Peyer's patch (tissue), 4 donors: Measurements from ENCODE around the gene ZNF224. TPM values are rescaled to one million over a fixed set of nuclear protein-coding genes. Genes with fewer than 3 reads are reported as not detected.

ENCODE experiments used
- DNase-seq, 3 donors: peaks; one replicate each; pipeline ENCODE4 v3.0.0-alpha.2; 2017 to 2019
- H3K27ac ChIP-seq, 4 donors: fragments of 200-600 bp; sonication (generic); one replicate each; pipeline ENCODE4 v1.5.1; 2016 to 2019
- H3K27me3 ChIP-seq, 2 donors: fragments of 200-600 bp; sonication (generic); one replicate each; pipeline ENCODE4 v1.5.1; 2019
- H3K36me3 ChIP-seq, 3 donors: fragments of 200-600 bp; sonication (generic); one replicate each; pipeline ENCODE4 v1.5.1; 2016 to 2019
- H3K4me1 ChIP-seq, 4 donors: fragments of 200-600 bp; sonication (generic); one replicate each; pipeline ENCODE4 v1.5.1; 2016 to 2019
- H3K4me3 ChIP-seq, 4 donors: fragments of 200-600 bp; sonication (generic); 1 replicate in 3 of 4; 2 replicates in 1 of 4; pipeline ENCODE4 v1.5.1; 2016 to 2019; ENCODE audit warnings: mild to moderate bottlenecking in 1 of 4
- H3K9me3 ChIP-seq, 4 donors: fragments of 200-600 bp; sonication (generic); one replicate each; pipeline ENCODE4 v1.5.1; 2016 to 2019; ENCODE audit warnings: mild to moderate bottlenecking in 1 of 4
- POLR2A ChIP-seq, 2 donors: fragments of 450-650 bp; IDR thresholded peaks; one replicate each; pipeline ENCODE4 v1.5.1; 2017; ENCODE audit warnings: antibody characterized with exemption in 2 of 2, mild to moderate bottlenecking in 2 of 2, moderate library complexity in 2 of 2
- small RNA-seq, 2 donors: library from RNA; depleted of rRNA; stranded (forward); fragments of <200 nt; gene quantifications; one replicate each; pipeline ENCODE3, GENCODE V24; 2016
- total RNA-seq, 4 donors: library from RNA; depleted of rRNA; stranded (reverse); fragments of >200 nt; gene quantifications; one replicate each; pipeline ENCODE4 v1.1.0, GENCODE V29; 2016
- TF ChIP-seq, protein P1 (sequence below), 6 experiments: fragments of 450-650 bp in 4 of 6; fragments of 200-600 bp in 2 of 6; sonication (generic) in 1 of 6; IDR thresholded peaks; one replicate each; pipeline ENCODE4 v1.5.1; 2017 to 2019; ENCODE audit warnings: antibody characterized with exemption in 6 of 6, mild to moderate bottlenecking in 3 of 6, moderate library complexity in 1 of 6

ZNF224 gene
- total RNA-seq, 4 donors from 2014 or later = 29.8 to 60.5 (median 48.5) TPM

DNA sequence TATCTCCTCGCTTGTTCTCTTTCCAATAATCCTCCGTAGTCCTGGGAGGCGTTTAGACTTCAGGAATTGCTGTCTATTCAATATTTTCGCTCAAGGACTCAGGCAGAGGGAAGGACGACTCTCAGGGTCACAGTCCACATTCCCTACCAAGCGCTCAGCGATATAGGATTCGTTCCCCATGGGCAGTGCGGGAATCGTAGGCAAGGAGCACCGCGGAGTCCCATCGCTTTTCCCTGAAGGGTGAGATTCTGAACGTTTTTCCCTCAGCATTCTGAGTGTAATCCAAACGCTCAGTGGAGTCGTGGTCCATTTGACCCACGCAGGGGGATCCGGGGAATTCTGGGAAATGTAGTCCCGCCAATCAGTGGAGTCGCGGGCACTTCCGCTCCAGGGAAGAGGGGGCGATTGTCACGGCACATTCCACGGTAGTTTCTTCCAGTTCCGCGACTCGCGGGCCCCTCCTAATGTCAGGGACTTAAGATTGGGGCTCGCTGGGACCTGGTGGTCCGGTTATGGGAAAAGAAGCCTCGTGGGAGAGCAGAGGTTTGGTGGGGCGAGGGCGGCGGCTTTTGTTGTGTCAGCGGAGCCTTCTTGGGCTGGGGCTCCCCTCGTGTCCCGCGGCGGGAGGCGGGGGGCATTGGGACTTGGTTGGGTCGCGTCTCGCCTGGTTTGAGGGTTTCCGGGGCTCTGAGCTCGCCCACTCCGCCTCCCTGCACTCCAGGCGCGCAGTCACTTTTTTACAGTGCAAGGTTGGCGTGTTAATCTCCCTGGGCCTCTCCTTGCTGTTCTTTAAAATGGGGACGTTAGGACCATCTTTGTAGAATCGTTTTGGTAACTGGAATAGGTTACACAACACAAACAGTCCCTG is 47.3 kb downstream of the ZNF224 start, which contains the start of gene ZNF234:
Gene ZNF234 (plus strand): TSS at position 364 of the 868 bp plus-strand sequence. CDS start 3,079 bp downstream, outside the sequence.
- no peaks in the 10 kb centered on the region for H3K9me3 ChIP-seq
- peaks cover 0 to 5% (median 0%) of the 10 kb centered on the region in 4 donors for H3K4me1 ChIP-seq
- peak within 1 kb of the TSS; percentile 58 to 78 (median 66) for H3K27ac ChIP-seq
- H3K36me3 ChIP-seq = peaks cover 0 to 24% (median 0%) of the 10 kb centered on the region in 3 donors
- H3K27me3 ChIP-seq = no peaks in the 10 kb centered on the region
- peak; percentile 79 to 90 (median 81) for DNase-seq
- TF ChIP-seq, protein P1, sequence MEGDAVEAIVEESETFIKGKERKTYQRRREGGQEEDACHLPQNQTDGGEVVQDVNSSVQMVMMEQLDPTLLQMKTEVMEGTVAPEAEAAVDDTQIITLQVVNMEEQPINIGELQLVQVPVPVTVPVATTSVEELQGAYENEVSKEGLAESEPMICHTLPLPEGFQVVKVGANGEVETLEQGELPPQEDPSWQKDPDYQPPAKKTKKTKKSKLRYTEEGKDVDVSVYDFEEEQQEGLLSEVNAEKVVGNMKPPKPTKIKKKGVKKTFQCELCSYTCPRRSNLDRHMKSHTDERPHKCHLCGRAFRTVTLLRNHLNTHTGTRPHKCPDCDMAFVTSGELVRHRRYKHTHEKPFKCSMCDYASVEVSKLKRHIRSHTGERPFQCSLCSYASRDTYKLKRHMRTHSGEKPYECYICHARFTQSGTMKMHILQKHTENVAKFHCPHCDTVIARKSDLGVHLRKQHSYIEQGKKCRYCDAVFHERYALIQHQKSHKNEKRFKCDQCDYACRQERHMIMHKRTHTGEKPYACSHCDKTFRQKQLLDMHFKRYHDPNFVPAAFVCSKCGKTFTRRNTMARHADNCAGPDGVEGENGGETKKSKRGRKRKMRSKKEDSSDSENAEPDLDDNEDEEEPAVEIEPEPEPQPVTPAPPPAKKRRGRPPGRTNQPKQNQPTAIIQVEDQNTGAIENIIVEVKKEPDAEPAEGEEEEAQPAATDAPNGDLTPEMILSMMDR (IDR thresholded peaks at IDR 0.05) = no peak
- peak in 1 of 2 donors; percentile 27 for TF ChIP-seq POLR2A (IDR thresholded peaks at IDR 0.05)
- H3K4me3 ChIP-seq = peak within 1 kb of the TSS; percentile 66 to 93 (median 71)

- no peak for DNase-seq
- peak overlapping the region in 2 of 4 donors; percentile 58 to 78 for H3K27ac ChIP-seq
- TF ChIP-seq POLR2A (IDR thresholded peaks at IDR 0.05) = no peak
- TF ChIP-seq, protein P1 (IDR thresholded peaks at IDR 0.05) = no peak
Observed at GRCh38 chr19:44142059-44142433, 47.9 kb downstream of the ZNF224 start.

GRCh38 chr19:44149776-44150175 is 55.6 kb downstream of the ZNF224 start:
- DNase-seq = no peak
- no peak overlapping the region for H3K4me3 ChIP-seq
- H3K27ac ChIP-seq = no peak overlapping the region
- TF ChIP-seq, protein P1 (IDR thresholded peaks at IDR 0.05) = no peak
- TF ChIP-seq POLR2A (IDR thresholded peaks at IDR 0.05) = no peak
- H3K36me3 ChIP-seq = peaks cover 0 to 96% (median 2%) of the 10 kb centered on the region in 3 donors
- H3K4me1 ChIP-seq = no peaks in the 10 kb centered on the region
- H3K27me3 ChIP-seq = no peaks in the 10 kb centered on the region
- H3K9me3 ChIP-seq = peaks cover 0 to 14% (median 1%) of the 10 kb centered on the region in 4 donors

More at GRCh38 chr19:44142059-44142433, 47.9 kb downstream of the ZNF224 start:
- Histone ChIP-seq H3K4me3 (peak overlapping the region; percentile 66 to 93 (median 71)), H3K4me1 (peaks cover 0 to 5% (median 0%) of the 10 kb centered on the region in 4 donors), H3K9me3 (no peaks in the 10 kb centered on the region), H3K27me3 (no peaks in the 10 kb centered on the region), H3K36me3 (peaks cover 0 to 29% (median 0%) of the 10 kb centered on the region in 3 donors)

DNA sequence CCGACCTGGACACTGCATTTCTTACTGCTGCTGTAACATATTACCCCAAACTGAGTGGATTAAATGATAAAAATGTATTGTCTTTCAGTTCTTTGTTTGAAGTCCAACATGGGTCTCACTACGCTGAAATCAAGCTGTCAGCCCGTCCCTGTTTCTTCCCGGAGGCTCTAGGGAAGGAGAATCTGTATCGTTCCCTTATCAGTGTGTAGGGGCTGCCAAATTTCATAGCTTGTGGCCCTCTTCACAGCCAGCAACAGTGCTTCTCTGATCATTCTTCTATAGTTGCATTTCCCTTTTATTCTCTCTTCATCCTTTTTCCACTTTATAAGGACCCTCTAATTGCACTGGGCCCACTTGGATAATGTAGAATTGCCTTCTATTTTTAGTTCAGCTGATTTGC is 57.3 kb downstream of the ZNF224 start:
- DNase-seq = no peak
- peaks cover 0 to 31% (median 10%) of the 10 kb centered on the region in 4 donors for H3K9me3 ChIP-seq
- H3K27ac ChIP-seq = no peak overlapping the region
- H3K4me1 ChIP-seq = no peaks in the 10 kb centered on the region
- H3K27me3 ChIP-seq = no peaks in the 10 kb centered on the region
- peaks cover 0 to 97% (median 8%) of the 10 kb centered on the region in 3 donors for H3K36me3 ChIP-seq
- H3K4me3 ChIP-seq = no peak overlapping the region
- TF ChIP-seq, protein P1 (IDR thresholded peaks at IDR 0.05) = no peak
- no peak for TF ChIP-seq POLR2A (IDR thresholded peaks at IDR 0.05)

GRCh38 chr19:44156475-44156874 is 62.3 kb downstream of the ZNF224 start:
- H3K36me3 ChIP-seq = peaks cover 0 to 65% (median 5%) of the 10 kb centered on the region in 3 donors
- peaks cover 0 to 71% (median 21%) of the 10 kb centered on the region in 4 donors for H3K9me3 ChIP-seq
- no peaks in the 10 kb centered on the region for H3K4me1 ChIP-seq
- H3K4me3 ChIP-seq = no peak overlapping the region
- no peaks in the 10 kb centered on the region for H3K27me3 ChIP-seq
- no peak for DNase-seq
- H3K27ac ChIP-seq = no peak overlapping the region
- TF ChIP-seq POLR2A (IDR thresholded peaks at IDR 0.05) = no peak
- TF ChIP-seq, protein P1 (IDR thresholded peaks at IDR 0.05) = no peak

Small RNAs within 50 kb of the gene (small RNA-seq; reads per million reads assigned to genes)
- gene RNU6-902P = 0 reads per million in 2 donors

Other genes with a start within 250 kb of the ZNF224 start
- gene ZNF404, start 210.4 kb upstream of the ZNF224 start, total RNA-seq = 1 to 10 TPM in 2 of 4 donors, under 1 TPM in 1, not detected in 1; 0.66 to 2.8 (median 1.2) TPM
- gene ZNF45, start 159.1 kb upstream of the ZNF224 start, total RNA-seq = 10 to 100 TPM in 3 of 4 donors, 1 to 10 TPM in 1; 6.9 to 18.2 (median 14.9) TPM
- gene ZNF221, start 143.1 kb upstream of the ZNF224 start, total RNA-seq = 1 to 10 TPM; 3.2 to 5.9 (median 5.0) TPM
- 10 to 100 TPM in 1 of 4 donors, 1 to 10 TPM in 3; 2.5 to 10.9 (median 6.2) TPM for gene ZNF155, start 110.2 kb upstream of the ZNF224 start, total RNA-seq
- gene ZNF230, start 91.4 kb upstream of the ZNF224 start, total RNA-seq = 10 to 100 TPM in 1 of 4 donors, 1 to 10 TPM in 3; 3.3 to 11.2 (median 4.0) TPM
- 10 to 100 TPM in 1 of 4 donors, 1 to 10 TPM in 2, not detected in 1; 3.0 to 10.7 (median 3.5) TPM for gene ZNF222, start 69.0 kb upstream of the ZNF224 start, total RNA-seq
- gene ZNF223, start 42.3 kb upstream of the ZNF224 start, total RNA-seq = 10 to 100 TPM in 1 of 4 donors, 1 to 10 TPM in 3; 5.8 to 23.0 (median 8.1) TPM
- 1 to 10 TPM; 1.6 to 2.9 (median 2.6) TPM for gene ZNF284, start 22.2 kb upstream of the ZNF224 start, total RNA-seq
- 10 to 100 TPM in 1 of 4 donors, 1 to 10 TPM in 3; 3.3 to 14.0 (median 5.1) TPM for gene ZNF225, start 19.0 kb downstream of the ZNF224 start, total RNA-seq
- gene ZNF234, start 47.2 kb downstream of the ZNF224 start, total RNA-seq = 10 to 100 TPM in 2 of 4 donors, 1 to 10 TPM in 2; 4.2 to 14.9 (median 10.3) TPM
- gene ZNF226, start 70.7 kb downstream of the ZNF224 start, total RNA-seq = 10 to 100 TPM; 21.3 to 25.6 (median 23.2) TPM
- gene ZNF227, start 118.2 kb downstream of the ZNF224 start, total RNA-seq = 10 to 100 TPM in 3 of 4 donors, 1 to 10 TPM in 1; 9.9 to 18.2 (median 14.2) TPM
- gene ZNF233, start 165.5 kb downstream of the ZNF224 start, total RNA-seq = 1 to 10 TPM; 1.2 to 2.5 (median 1.6) TPM
- gene ZNF235, start 210.7 kb downstream of the ZNF224 start, total RNA-seq = 10 to 100 TPM in 1 of 4 donors, 1 to 10 TPM in 3; 7.4 to 11.0 (median 9.3) TPM